PC-3 (cell line): ENCODE data around the gene MBD6.

Experiments
- EZH2 ChIP-seq: fragments of 300-600 bp; sonication (generic); IDR thresholded peaks from one replicate; pipeline ENCODE4 v1.6.1; 2017; ENCODE audit warnings: antibody characterized with exemption, mild to moderate bottlenecking, low read length; ENCODE audit not compliant: unreplicated experiment
- EZH2phosphoT487 ChIP-seq: fragments of 300-600 bp; sonication (generic); IDR thresholded peaks from 2 replicates; pipeline ENCODE4 v1.6.1; 2018; ENCODE audit warnings: mild to moderate bottlenecking, antibody characterized with exemption, low read length, borderline replicate concordance
- TF ChIP-seq, protein P1 (sequence below): fragments of 300-600 bp; sonication (generic); conservative IDR thresholded peaks from 2 replicates; pipeline ENCODE4 v1.5.1; 2017; ENCODE audit warnings: antibody characterized with exemption, low read depth, mild to moderate bottlenecking, low read length

DNA sequence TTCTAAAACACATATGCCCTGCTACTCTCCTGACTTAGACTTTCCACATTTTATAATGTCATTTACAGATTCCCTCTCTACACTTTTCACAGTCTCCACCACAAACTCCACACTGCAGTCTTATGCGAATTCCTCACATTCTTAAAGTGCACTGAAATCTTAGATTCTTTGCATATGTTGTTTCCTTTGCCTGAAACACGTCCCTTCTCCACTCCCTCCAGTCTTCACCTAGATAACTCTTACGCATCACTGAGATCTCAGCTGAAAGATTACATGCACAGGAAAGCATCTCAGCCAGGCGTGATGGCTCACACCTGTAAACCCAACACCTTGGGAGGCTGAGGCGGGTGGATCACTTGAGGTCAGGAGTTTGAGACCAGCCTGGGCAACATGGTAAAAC, 39.2 kb upstream of the MBD6 start:
- TF ChIP-seq, protein P1, sequence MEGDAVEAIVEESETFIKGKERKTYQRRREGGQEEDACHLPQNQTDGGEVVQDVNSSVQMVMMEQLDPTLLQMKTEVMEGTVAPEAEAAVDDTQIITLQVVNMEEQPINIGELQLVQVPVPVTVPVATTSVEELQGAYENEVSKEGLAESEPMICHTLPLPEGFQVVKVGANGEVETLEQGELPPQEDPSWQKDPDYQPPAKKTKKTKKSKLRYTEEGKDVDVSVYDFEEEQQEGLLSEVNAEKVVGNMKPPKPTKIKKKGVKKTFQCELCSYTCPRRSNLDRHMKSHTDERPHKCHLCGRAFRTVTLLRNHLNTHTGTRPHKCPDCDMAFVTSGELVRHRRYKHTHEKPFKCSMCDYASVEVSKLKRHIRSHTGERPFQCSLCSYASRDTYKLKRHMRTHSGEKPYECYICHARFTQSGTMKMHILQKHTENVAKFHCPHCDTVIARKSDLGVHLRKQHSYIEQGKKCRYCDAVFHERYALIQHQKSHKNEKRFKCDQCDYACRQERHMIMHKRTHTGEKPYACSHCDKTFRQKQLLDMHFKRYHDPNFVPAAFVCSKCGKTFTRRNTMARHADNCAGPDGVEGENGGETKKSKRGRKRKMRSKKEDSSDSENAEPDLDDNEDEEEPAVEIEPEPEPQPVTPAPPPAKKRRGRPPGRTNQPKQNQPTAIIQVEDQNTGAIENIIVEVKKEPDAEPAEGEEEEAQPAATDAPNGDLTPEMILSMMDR: no peak
- TF ChIP-seq EZH2 (no peak), EZH2phosphoT487 (no peak)
